Mesodermal cell (in vitro differentiated cells): ENCODE measurements around the gene PPM1L.

ENCODE experiments used
- H3K27ac ChIP-seq: 2 replicates; pipeline ENCODE4 v1.7.0; 2013; ENCODE audit warnings: mild to moderate bottlenecking, low read depth, low read length, moderate library complexity; ENCODE audit not compliant: severe bottlenecking
- H3K36me3 ChIP-seq: 2 replicates; pipeline ENCODE4 v1.7.1; 2013; ENCODE audit warnings: mild to moderate bottlenecking, low read length, moderate library complexity; ENCODE audit not compliant: control insufficient read depth, insufficient read depth
- H3K4me1 ChIP-seq: one replicate; pipeline ENCODE4 v1.7.1; 2013; ENCODE audit warnings: mild to moderate bottlenecking, low read length; ENCODE audit not compliant: insufficient read depth, control insufficient read depth, poor library complexity, severe bottlenecking
- H3K4me3 ChIP-seq: 2 replicates; pipeline ENCODE4 v1.7.0; 2013; ENCODE audit warnings: low read length, control low read depth, mild to moderate bottlenecking; ENCODE audit not compliant: insufficient read depth, poor library complexity, severe bottlenecking; ENCODE audit errors: extremely low read depth
- H3K9me3 ChIP-seq: 2 replicates; pipeline ENCODE4 v1.7.1; 2013; ENCODE audit warnings: mild to moderate bottlenecking, low read length, moderate library complexity; ENCODE audit not compliant: control insufficient read depth
- WGBS, 2 experiments: methylation state at CpG; one replicate each; pipeline ENCODE4 v1.1.5; 2013; ENCODE audit warnings: missing lambda C conversion rate in 2 of 2; ENCODE audit not compliant: insufficient coverage in 2 of 2; 5-methylcytosine and 5-hydroxymethylcytosine counted together

The PPM1L gene

DNA sequence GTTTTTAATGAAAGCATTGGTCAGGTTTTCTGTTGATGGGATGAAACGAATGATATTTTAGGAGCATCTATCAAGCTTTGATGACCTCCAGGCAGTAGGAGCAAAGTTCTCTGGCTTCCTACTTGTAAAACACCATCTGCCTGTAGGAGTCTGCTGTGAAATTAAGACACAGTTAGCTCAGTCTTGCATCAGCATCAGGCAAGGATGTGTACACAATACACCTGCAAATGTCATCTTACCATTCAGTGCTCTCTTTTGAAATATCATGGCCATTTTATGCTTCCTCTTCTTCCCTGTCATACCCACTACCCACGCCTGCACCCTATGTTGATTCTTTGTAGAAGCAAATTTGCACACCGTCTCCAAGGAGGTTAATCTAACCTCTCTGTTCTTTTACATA lies 310.9 kb downstream of the PPM1L start:
- WGBS, 2 experiments = 71 to 78% methylated on average over 1 of the region's 3 CpGs
- Histone ChIP-seq H3K36me3 (no peaks in the 10 kb centered on the region), H3K27ac (no peak overlapping the region), H3K4me1 (no peaks in the 10 kb centered on the region), H3K4me3 (no peak overlapping the region), H3K9me3 (no peaks in the 10 kb centered on the region)

DNA sequence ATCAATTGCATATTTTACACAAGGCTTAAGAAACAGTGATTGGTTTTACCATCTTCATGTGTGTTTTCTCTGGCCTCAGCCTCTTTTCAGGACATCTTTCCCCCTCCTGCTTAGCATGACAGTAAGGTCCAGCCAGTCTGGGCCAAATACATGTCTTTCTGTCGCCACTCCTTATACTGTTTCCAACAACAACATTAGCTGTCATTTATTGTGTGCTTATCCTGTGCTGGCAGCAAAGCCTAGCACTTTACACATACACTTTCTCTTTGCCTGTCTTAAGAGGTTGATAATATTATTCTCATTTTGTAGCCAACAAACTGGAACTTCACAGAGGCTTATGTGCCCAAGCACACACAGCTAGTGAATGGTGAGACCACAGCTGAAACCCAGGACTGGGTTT lies 311.3 kb downstream of the PPM1L start:
- no peaks in the 10 kb centered on the region for H3K36me3 ChIP-seq

DNA sequence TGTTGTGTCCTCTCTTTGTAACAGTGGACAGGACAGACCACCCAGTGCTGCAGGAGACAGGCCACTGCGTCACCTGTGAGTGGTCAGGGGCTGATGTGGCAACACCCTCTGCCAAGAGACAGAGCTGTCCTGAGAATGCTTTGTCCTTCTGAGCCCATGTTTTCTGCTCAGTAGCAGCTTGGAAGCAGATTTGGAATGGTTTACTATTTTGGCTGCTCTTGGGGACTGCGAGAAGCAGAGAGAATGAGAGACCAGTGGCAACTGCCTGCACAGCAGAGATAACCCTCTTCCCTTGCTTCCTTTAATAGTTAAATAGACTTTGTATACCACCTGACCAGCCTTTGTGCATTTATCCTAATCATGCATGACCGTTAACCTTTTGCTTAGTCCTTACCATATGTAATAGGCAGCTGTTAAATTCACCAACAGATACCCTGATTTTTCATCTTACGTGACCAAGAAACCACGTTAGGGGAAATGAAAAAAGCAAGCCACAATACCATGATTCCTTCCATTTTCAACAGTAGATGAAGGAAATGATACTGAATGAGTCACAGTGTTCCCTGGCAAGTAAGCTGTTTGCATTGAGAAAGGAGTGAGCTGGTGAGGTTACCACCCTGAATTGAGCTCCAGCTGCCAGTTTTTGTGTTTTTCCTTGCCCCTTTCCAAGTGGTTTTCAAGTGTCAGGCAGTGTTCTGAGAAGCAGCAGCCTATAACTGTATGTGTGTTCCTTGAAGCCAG lies 313.6 kb downstream of the PPM1L start:
- H3K36me3 ChIP-seq = no peaks in the 10 kb centered on the region
- H3K27ac ChIP-seq = peak overlapping the region; percentile 54
- no peaks in the 10 kb centered on the region for H3K9me3 ChIP-seq
- no peak overlapping the region for H3K4me3 ChIP-seq
- 94 to 100% methylated on average over 2 to 3 of the region's 5 CpGs for WGBS, 2 experiments
- no peaks in the 10 kb centered on the region for H3K4me1 ChIP-seq

More for the DNA sequence above, 311.3 kb downstream of the PPM1L start:
- 83 to 100% methylated on average over 1 of the region's 1 CpG for WGBS, 2 experiments
- H3K9me3 ChIP-seq = no peaks in the 10 kb centered on the region
- no peak overlapping the region for H3K27ac ChIP-seq
- no peak overlapping the region for H3K4me3 ChIP-seq
- H3K4me1 ChIP-seq = no peaks in the 10 kb centered on the region

DNA sequence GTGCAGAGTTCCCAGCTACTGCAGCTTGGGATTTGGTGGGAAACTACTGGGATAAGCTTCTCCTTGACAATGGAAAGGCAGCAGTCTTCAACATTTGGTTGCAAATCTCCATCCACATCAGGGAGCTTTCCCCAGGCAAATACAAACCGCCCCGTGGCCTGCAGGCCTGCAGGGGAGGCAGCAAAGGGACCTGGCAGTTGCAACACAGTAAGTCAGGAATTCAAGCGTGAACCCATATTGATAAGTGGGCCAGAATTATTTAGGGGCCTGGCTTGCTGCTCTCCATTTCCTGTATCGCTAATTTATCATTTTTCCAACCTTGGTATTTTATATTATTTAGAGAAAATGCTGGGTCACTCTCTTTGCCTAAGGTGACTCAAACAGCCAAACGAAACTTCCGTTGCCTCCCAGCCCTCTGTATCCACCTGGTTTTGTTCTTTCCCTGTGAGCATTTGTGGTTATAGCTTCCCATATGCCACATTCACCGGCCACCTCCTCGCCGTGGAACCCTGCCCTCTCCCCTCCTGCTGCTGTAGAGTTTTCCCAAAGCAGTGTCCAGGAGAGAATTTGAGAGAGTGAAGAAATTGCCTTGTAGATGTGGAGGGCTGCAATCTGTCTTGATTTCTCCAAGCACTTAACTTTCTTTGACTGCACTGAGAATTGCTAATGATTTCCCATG lies 314.4 kb downstream of the PPM1L start:
- H3K27ac ChIP-seq = peak overlapping the region; percentile 54
- H3K4me3 ChIP-seq = no peak overlapping the region
- no peaks in the 10 kb centered on the region for H3K36me3 ChIP-seq
- no peaks in the 10 kb centered on the region for H3K4me1 ChIP-seq
- WGBS, 2 experiments = 91 to 93% methylated on average over 2 to 7 of the region's 9 CpGs
- no peaks in the 10 kb centered on the region for H3K9me3 ChIP-seq

DNA sequence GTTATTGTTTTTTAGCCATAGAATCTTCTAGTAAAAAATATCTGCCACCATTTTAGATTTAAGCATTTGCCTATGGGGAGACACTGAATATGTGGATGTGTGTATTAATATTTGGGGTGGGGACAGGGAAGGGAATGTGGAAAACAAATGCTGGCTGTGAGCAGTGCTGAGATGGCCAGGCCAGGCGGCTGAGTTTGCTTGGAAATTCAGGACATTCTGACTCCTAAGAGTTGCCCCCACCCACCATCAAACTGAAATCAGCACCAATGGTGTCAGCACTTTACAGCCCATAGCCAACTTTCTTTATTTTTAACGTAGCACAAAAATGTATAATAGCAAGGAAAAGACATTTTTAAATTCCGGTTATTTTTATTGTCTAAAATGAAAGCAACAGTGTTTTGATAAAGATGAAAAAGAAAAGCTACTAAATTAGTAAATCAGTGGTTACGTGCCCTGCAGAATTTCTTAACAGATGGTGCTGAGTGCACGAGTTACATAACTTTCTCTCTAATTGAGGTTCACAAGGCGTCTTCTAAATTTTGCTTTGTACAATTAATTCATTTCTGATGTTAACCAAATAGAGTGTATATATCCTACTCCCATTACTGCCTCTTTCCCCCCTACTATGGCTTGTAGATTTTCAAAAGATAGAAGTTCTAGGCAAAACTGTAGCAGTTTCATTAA lies 315.1 kb downstream of the PPM1L start:
- no peaks in the 10 kb centered on the region for H3K4me1 ChIP-seq
- H3K36me3 ChIP-seq = no peaks in the 10 kb centered on the region
- H3K9me3 ChIP-seq = no peaks in the 10 kb centered on the region
- 93 to 100% methylated on average over 1 to 2 of the region's 6 CpGs for WGBS, 2 experiments
- no peak overlapping the region for H3K27ac ChIP-seq
- no peak overlapping the region for H3K4me3 ChIP-seq

DNA sequence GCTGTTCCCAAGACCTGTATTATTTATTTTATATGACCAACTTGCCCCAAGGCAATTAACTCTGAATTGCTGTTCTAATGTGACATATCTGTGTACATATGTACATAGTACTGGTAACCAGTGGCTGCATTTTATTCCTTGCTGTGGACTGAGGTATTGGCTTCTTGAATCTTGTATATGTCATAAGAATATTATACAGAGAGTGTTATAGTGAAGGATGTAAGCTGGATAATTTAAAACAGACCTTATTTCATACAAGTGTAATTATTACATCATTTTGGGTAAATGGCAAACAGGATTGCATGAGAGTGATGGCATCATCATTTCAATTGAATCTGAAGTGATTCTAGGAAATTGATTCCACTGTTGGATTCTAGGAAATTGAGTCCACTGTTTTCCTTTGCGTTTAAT lies 316.2 kb downstream of the PPM1L start:
- Histone ChIP-seq H3K4me3 (no peak overlapping the region), H3K4me1 (no peaks in the 10 kb centered on the region), H3K9me3 (no peaks in the 10 kb centered on the region), H3K36me3 (no peaks in the 10 kb centered on the region), H3K27ac (no peak overlapping the region)
- 86% methylated on average over 1 of the region's 1 CpG; no CpG with 5 or more reads in 1 of the 2 experiments for WGBS, 2 experiments

DNA sequence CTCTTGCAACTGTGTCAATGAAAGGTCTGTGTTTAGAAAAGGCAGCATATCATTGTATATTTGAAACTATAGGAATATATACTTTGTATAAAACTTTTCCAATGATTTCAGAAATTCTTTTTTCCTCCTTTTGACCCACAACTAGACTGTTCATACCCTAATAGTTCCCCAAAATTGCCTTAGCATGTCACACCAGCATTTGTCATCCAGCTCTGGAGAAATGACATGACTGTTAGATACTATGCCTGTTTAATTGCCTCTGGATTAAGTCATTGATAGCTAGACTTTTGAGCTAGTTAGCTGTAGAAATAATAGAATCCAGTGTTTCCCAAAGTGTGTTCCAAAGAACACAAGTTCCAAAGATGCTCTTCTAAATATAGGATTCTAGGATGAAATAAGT lies 316.7 kb downstream of the PPM1L start:
- no peak overlapping the region for H3K27ac ChIP-seq
- no peaks in the 10 kb centered on the region for H3K36me3 ChIP-seq
- H3K4me3 ChIP-seq = no peak overlapping the region
- H3K4me1 ChIP-seq = no peaks in the 10 kb centered on the region
- no peaks in the 10 kb centered on the region for H3K9me3 ChIP-seq

DNA sequence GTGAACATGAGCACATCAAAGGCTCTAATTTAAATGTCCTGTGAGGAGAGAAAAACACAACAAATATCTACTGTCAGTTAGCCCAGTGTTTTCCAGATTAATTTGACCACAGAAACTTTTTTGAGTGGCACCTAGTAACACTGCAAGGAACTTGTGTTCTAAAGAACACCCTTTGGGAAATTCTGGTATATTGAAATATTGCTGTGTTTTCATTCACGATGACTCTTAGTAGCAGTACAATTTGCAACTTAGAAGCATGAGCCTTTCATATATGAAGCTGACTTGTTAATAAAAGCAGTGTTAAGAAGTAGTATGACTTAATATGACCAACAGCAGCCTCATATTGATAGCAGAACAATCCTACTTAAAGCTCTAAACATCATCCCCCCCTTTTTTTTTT lies 317.1 kb downstream of the PPM1L start:
- 100% methylated on average over 1 of the region's 1 CpG for WGBS, 2 experiments
- no peak overlapping the region for H3K4me3 ChIP-seq

DNA sequence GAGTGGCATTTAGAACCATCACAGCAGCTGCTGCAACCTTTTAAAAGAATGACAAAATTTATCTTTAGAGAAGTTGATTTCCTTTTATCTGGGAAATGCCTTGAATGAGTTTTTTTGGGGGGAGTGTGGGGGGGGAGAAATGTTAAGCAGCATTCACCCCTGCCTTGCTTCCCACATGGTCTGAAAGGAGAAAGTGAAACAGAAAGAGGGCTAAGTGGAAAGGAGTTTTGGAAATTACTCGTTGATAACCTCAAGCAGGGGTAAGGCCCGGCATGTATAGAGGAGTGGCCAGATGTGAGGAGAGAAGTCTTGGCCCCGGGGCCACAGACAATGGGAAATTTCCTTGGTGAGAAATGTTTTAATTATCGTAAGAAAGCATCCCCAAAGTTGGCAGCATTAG lies 325.6 kb downstream of the PPM1L start:
- 75 to 94% methylated on average over 4 of the region's 4 CpGs for WGBS, 2 experiments
- no peaks in the 10 kb centered on the region for H3K4me1 ChIP-seq
- no peak overlapping the region for H3K27ac ChIP-seq
- H3K36me3 ChIP-seq = peaks cover 13% of the 10 kb centered on the region
- H3K4me3 ChIP-seq = no peak overlapping the region
- no peaks in the 10 kb centered on the region for H3K9me3 ChIP-seq

More for the DNA sequence above, 317.1 kb downstream of the PPM1L start:
- Histone ChIP-seq H3K36me3 (no peaks in the 10 kb centered on the region), H3K27ac (no peak overlapping the region), H3K9me3 (no peaks in the 10 kb centered on the region), H3K4me1 (no peaks in the 10 kb centered on the region)

DNA sequence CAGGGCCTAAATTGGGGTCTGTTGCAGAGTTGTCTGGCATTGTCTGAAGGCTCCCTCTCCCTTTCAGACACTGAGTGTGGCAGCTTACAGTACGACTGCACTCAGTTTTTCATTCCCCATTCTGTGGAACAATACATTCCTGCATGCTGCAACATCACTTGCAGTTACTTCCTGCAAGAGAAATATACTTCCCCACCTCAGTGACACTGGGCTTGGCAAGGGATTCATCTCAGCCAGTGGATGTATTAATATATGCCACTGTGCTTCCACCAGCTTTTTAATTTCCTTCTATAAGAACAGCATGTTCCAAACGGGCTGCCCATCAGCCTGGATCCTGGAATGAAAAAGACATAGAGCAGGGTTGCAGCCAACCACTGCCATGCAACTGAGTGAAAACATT lies 326.0 kb downstream of the PPM1L start:
- H3K4me1 ChIP-seq = no peaks in the 10 kb centered on the region
- 83 to 88% methylated on average over 1 of the region's 2 CpGs for WGBS, 2 experiments
- no peak overlapping the region for H3K27ac ChIP-seq
- H3K36me3 ChIP-seq = peaks cover 13% of the 10 kb centered on the region
- H3K4me3 ChIP-seq = no peak overlapping the region
- H3K9me3 ChIP-seq = no peaks in the 10 kb centered on the region

DNA sequence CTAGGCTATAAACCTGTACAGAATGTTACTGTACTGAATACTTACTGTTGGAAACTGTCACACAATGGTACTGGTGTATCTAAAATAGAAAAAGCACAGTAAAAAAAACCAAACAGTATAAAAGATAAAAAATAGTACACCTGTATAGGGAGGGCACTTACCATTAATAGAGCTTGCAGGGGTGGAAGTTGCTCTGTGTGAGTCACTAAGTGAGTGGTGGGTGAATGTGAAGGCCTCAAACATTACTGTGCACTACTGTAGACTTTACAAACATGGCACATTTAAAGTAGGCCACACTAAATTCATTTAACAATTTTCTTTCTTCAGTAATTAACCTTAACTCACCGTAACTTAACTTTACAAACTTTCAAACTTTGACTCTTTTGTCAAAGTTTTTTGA lies 327.1 kb downstream of the PPM1L start:
- H3K27ac ChIP-seq = no peak overlapping the region
- H3K4me1 ChIP-seq = no peaks in the 10 kb centered on the region
- H3K4me3 ChIP-seq = no peak overlapping the region
- H3K9me3 ChIP-seq = no peaks in the 10 kb centered on the region
- peaks cover 13% of the 10 kb centered on the region for H3K36me3 ChIP-seq
- WGBS, 2 experiments = 78 to 93% methylated on average over 1 of the region's 1 CpG
